CD1c-positive myeloid dendritic cell (primary cell): ENCODE data around the gene MRTFA.
A peak's percentile ranks its signal among the peaks of the same experiment; 100 is the strongest.

Experiments used
- DNase-seq: peaks from one replicate; pipeline ENCODE4 v3.0.0-alpha.2; 2016; ENCODE audit errors: extremely low spot score

Gene MRTFA

GRCh38 chr22:40428796-40429195, 207.7 kb downstream of the MRTFA start:
- DNase-seq, result no peak

DNA sequence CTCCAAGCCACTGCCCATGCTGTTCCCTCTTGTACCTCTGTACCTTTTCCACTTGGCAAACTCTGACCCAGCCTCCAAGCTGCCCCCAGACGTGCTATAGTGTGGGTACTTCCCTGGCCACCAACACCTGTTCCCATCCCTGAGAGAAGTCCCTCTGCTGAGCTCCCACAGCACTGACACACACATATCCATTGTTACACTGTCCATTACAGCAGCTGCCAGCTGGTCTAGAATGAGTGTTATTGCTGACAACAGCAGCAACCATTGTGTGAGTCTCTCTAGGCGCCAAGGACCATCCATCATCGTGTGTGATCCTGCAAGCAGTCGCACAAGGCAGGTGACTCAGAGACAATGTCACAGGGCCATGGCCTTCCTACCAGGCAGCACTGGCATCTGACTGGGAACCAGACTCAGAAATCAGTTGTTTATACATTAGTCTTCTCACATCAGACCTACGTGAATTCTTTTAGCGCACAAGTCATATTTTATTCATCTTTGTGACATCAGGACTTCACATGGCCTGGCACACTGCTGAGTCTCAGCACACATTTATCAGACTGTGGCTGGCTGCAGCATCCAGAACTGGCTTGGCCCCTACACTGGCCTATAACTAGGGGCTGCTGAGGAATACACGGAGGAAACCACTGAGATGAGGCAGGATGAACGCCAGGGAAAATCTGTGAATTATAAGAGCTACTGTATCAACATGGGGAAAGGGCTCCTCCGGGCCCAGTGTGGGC, 209.8 kb downstream of the MRTFA start:
- DNase-seq, result no peak

DNA sequence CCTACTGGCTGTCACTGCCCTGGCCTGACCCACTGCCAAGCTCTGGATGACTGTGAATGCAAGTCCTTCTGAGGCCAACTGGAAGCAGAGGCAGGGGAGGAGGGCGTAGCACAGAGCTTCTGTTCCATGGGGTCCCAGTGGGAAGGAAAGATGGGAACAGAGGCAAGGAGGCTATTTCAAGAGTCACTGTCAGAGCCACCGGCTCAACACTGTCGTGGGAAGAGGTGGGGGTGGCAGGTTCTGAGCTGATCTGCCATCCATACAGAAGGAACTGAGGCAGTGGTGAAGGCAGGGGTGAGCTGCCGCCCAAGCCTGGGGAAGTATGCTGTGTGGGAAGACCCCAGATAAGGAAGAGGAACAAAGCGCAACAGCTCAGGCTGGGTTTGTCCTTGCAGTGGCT, 211.4 kb downstream of the MRTFA start:
- peak; percentile 85 for DNase-seq

GRCh38 chr22:40423882-40424640, 212.5 kb downstream of the MRTFA start:
- DNase-seq, result no peak

DNA sequence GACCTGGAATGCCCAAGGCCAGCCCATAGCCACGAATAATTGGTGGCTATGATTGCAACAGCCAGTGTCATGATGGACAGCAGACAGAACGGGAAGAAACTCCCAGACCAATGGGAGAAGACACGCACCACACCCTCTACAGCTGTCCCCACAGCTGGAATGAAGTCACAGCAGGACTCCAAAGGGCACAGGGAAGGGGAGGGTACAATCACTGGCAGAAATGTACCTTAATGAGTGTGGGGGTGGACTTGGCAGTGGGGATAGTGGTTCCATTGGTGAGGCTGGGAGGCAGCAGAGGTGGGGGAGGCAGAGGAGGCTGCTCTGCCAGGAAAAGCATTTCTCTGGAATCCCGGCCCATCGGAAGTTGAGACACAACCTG, 213.2 kb downstream of the MRTFA start:
- peak; percentile 80 for DNase-seq

DNA sequence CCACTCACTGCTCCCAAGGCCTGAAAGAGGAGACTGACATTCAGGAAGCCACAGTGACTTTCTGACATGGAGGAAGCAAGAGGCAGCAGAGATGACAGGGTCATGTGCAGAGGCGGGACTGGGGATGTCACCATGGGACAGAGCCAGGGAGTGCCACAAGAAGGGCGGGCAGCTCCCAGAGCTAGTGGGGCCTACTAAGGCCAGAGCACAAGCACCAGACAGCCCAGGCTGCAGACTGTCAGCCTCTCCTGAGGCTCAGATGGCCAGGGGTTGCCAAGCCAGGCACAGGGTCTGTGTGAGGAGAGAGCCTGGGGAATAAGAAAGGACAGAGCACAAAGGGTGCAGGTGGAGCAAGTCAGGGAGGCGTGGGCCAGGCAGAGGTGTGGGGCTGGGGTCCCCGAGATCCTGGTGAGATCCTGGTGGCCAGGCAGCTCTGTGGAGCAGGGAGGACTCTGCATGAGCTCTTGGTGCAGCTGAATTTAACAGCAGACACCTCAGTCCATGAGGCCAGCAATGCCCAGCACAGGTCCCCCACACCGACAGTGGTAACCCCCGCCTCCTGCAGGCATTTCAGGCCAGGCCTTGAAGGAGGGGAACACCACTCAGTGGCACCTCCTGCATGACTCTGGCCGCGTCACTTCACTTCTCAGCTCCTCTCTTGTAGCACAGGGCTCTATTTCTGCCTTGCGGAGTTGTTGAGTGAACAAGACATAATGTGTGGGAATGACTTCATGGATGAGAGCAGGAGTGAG, 213.8 kb downstream of the MRTFA start:
- DNase-seq, result peak; percentile 85

DNA sequence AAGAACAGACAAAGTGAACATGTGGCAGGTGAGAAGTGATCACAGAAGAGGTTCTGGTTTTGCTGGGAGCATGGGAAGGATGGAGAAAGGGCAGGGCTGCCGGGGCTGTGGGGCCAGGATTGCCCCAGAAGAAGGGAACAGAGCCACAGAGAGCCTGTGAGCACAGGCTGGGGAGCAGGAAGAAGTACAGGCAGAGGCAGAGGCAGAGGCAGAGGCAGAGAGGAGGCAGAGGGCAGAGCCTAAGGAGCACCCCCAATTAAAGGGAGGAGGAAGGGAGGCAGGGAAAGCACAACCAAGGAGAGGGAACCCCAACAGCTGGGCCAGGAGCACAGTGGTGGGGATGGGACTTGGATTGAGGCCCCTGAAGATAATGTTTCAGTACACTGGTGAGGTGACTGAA, 214.6 kb downstream of the MRTFA start:
- DNase-seq, result no peak

GRCh38 chr22:40421082-40421350, 215.5 kb downstream of the MRTFA start:
- no peak for DNase-seq

DNA sequence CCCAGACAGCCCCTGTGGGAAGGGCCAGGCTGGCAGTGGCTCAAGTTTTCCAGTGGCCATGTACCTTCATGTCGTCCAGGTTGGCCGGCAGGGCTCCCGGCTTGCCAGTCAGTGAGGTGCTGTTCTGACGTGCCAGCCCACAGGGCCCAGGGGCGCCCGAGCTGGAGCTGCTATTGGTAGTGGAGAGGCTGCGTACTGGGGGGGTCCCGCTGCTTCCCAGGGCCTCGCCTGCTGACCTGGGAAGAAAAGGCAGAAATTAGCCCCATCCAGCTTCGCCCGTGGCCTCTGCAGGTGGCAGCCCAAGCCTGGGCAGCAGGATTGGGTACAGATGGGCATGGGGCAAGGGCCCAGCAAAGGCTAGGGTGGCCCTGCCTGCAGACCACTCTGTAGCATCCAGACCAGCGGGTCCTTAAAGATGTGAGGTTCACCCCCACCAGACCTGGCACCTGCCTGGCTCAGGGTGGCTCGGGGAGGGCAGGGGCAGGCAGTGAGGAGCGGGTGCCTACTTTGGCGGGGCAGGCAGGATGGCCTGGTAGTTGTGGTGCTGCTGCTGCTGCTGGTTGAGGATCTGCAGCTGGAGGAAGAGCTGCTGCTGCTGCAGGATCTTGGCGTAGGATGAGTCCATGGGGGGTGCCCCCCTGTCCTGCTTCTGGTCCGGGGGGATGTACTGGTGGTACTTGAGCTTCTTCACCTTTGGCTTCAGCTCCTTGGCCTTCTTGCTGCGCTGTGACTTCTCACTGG, 216.0 kb downstream of the MRTFA start:
- DNase-seq, result no peak

- no peak for DNase-seq
These were observed 216.8 kb downstream of the MRTFA start for GRCh38 chr22:40419718-40420117.

GRCh38 chr22:40418366-40419201, 217.9 kb downstream of the MRTFA start:
- DNase-seq, result no peak

DNA sequence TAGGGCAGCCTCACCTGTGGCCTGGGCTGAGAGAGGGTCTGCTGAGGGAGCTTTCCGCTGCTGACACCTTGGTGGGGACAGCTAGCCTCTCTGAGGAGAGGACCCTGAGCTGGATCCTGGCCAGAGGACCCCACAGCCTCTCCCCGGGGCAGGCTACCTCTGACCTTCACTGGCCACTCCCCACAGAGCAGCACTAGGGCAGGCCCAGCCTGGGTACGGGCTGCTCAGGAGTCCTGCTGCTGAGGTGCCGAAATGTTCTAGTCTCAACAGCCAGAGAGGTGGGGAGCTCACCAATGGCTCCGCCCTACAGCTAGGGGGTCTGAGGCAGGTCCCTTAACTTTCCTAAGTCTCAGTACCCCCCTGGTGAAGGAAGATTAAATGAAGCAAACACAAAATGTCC, 218.6 kb downstream of the MRTFA start:
- no peak for DNase-seq

GRCh38 chr22:40417041-40417440, 219.5 kb downstream of the MRTFA start:
- DNase-seq, result no peak

DNA sequence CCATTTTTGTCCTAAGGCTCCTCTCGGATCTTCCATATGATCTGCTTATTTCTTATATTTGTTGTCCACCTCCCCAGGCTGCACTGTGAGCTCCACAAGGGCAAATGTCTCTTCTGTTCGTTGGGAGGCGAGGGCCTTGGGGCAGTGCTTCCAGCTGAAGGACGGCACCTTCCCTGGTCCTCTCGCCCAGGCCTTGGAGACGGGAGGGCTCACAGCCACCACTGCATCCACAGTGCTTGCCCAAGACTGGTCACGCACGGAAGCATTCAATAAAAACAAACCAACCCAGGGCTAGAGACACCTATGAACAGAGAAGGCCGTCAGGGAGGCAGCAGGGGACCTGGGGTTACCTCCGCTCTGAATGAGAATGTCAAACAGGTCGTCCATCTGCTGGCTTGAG, 219.9 kb downstream of the MRTFA start:
- DNase-seq, result no peak

DNA sequence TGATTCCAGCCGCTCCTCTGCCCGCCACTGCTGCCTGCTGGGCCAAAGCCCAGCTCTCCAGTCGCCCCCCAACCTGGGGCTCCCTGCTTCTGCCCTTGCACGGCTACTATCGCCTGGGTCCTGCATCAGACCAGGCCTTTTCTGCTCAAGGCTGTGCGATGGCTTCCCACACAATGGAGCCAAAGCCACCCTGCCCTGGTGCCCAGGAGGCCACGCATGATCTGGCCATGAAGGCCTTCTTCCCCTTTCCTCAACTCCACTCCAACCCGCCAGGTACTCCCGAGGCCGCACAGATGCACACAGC, 220.3 kb downstream of the MRTFA start:
- DNase-seq, result no peak

- DNase-seq, result peak; percentile 62
These were observed 220.8 kb downstream of the MRTFA start for GRCh38 chr22:40415531-40416266.

- no peak for DNase-seq
These were observed 221.5 kb downstream of the MRTFA start for GRCh38 chr22:40414838-40415505.

GRCh38 chr22:40414311-40414710, 222.2 kb downstream of the MRTFA start:
- DNase-seq, result no peak

DNA sequence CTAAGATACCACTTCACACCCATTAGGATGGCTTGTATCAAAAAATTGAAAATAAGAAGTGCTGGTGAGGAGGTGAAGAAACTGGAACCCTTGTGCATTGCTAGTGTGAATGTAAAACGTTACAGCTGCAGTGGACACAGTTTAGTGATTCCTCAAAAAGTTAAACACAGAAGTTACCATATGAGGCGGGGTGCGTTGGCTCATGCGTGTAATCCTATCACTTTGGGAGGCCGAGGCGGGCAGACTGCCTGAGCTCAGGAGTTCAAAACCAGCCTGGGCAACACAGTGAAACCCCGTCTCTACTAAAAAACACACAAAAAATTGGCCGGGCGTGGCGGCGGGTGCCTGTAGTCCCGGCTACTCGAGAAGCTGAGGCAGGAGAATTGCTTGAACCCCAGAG, 222.6 kb downstream of the MRTFA start:
- no peak for DNase-seq

- peak; percentile 76 for DNase-seq
These were observed 224.1 kb downstream of the MRTFA start for GRCh38 chr22:40412441-40412840.
